HG03045 (cell line): Measurements from ENCODE around the gene VGLL1.

ENCODE experiments used
- ATAC-seq: cut with Tn5 transposase; IDR thresholded peaks from one replicate; pipeline ENCODE4 v1.9.1; 2021; ENCODE audit warnings: mild to moderate bottlenecking, moderate library complexity; ENCODE audit not compliant: unreplicated experiment

The VGLL1 gene

GRCh38 chrX:136531951-136532350 is at the start of gene VGLL1:
Gene VGLL1 (plus strand): TSS chrX:136532215. CDS start chrX:136536021, 3,806 bp downstream.
- no peak for ATAC-seq

GRCh38 chrX:136487647-136488046 is 44.4 kb upstream of the VGLL1 start, which contains the start of gene BRS3:
Gene BRS3 (plus strand): TSS chrX:136487947. CDS start chrX:136488115, 168 bp downstream.
- ATAC-seq, result no peak

- no peak for ATAC-seq
These were observed 43.3 kb upstream of the VGLL1 start for GRCh38 chrX:136488706-136489105.

- no peak for ATAC-seq
These were observed 40.2 kb upstream of the VGLL1 start for GRCh38 chrX:136491832-136492231.

- ATAC-seq, result no peak
These were observed 39.0 kb upstream of the VGLL1 start for GRCh38 chrX:136493011-136493410.

GRCh38 chrX:136495043-136495442 is 37.0 kb upstream of the VGLL1 start:
- ATAC-seq, result no peak

- no peak for ATAC-seq
These were observed 35.7 kb upstream of the VGLL1 start for GRCh38 chrX:136496186-136496763.

- ATAC-seq, result peak; percentile 82
These were observed 35.1 kb upstream of the VGLL1 start for GRCh38 chrX:136496764-136497555.

- ATAC-seq, result no peak
These were observed 34.4 kb upstream of the VGLL1 start, which contains the start of gene HTATSF1 for GRCh38 chrX:136497556-136498052. Gene HTATSF1 (plus strand): TSS chrX:136497592. CDS start chrX:136497685, 93 bp downstream.

GRCh38 chrX:136519069-136519468 is 12.9 kb upstream of the VGLL1 start:
- ATAC-seq, result no peak

- no peak for ATAC-seq
These were observed 8.2 kb upstream of the VGLL1 start for GRCh38 chrX:136523770-136524169.

- no peak for ATAC-seq
These were observed 6.0 kb upstream of the VGLL1 start for GRCh38 chrX:136525738-136526606.

- no peak for ATAC-seq
These were observed 3.2 kb upstream of the VGLL1 start for GRCh38 chrX:136528645-136529315.

GRCh38 chrX:136529795-136530194 is 2.2 kb upstream of the VGLL1 start:
- ATAC-seq, result no peak

- ATAC-seq, result no peak
These were observed 2.1 kb downstream of the VGLL1 start for GRCh38 chrX:136534131-136534530.

- ATAC-seq, result no peak
These were observed 6.8 kb downstream of the VGLL1 start for GRCh38 chrX:136538811-136539210.

- no peak for ATAC-seq
These were observed 8.2 kb downstream of the VGLL1 start for GRCh38 chrX:136540226-136540625.

- ATAC-seq, result no peak
These were observed 9.3 kb downstream of the VGLL1 start for GRCh38 chrX:136541294-136541693.

- ATAC-seq, result no peak
These were observed 10.3 kb downstream of the VGLL1 start for GRCh38 chrX:136542281-136542680.

GRCh38 chrX:136546371-136546781 is 14.4 kb downstream of the VGLL1 start:
- no peak for ATAC-seq

GRCh38 chrX:136549226-136549625 is 17.2 kb downstream of the VGLL1 start:
- no peak for ATAC-seq
